K562 (cell line): ENCODE measurements around the gene CDCA7L. TPM values are rescaled to one million over a fixed set of nuclear protein-coding genes. Genes with fewer than 3 reads are reported as not detected.

Source experiments
- ATAC-seq: fragments of 200-7000 bp; cut with Tn5 transposase; 3 replicates; pipeline ENCODE4 v1.9.1; 2020; ENCODE audit warnings: moderate library complexity
- BruUV-seq: library from RNA; stranded (reverse); fragments of 400-500 nt; replicated peaks from 2 replicates; lab custom pipeline; 2021; lab: Mats Ljungman, UMichigan
- CTCF ChIA-PET: fragments of 300-600 bp; formaldehyde crosslinking; extraction: SDS; loops from one replicate; lab custom pipeline; 2021; ENCODE audit warnings: low intra/inter-chr PET ratio; lab: Yijun Ruan, JAX
- POLR2A ChIA-PET: fragments of 300-600, 350-650 bp; sonication (Branson Sonifier 250); formaldehyde crosslinking; extraction: SDS; loops from one replicate; lab custom pipeline; 2021; ENCODE audit warnings: antibody characterized with exemption, inconsistent platforms; lab: Yijun Ruan, JAX
- DNase-seq, 4 experiments: peaks; one replicate each; pipeline versions ENCODE4 v3.0.0 to v3.0.0-alpha.2; 2011 to 2018; ENCODE audit warnings: low spot score in 3 of 4, mixed read lengths in 3 of 4; ENCODE audit errors: extremely low read depth in 1 of 4
- FAIRE-seq: peaks from 2 replicates; lab custom pipeline; 2011; peaks lifted over from hg19 to GRCh38; lab: Jason Lieb, UNC
- H2AFZ ChIP-seq: 2 replicates; pipeline ENCODE4 v1.6.0; 2011; ENCODE audit warnings: low read depth, low read length, control low read depth, inconsistent platforms
- H3K27ac ChIP-seq: fragments of 200-600 bp; 3 replicates; pipeline ENCODE4 v1.8.0; 2011; ENCODE audit warnings: low read depth, mild to moderate bottlenecking, control low read depth, inconsistent platforms, low read length, moderate library complexity, mixed read lengths; ENCODE audit errors: extremely low read depth
- H3K27me3 ChIP-seq, 2 experiments: fragments of 300-600 bp in 1 of 2; 2 replicates in 1 of 2; 3 replicates in 1 of 2; pipeline versions ENCODE4 v1.6.0 to v1.8.0; 2011; ENCODE audit warnings: inconsistent platforms in 2 of 2, low read length in 2 of 2, mild to moderate bottlenecking in 1 of 2, mixed read lengths in 1 of 2, moderate library complexity in 1 of 2; ENCODE audit not compliant: control insufficient read depth in 2 of 2, insufficient read depth in 2 of 2
- H3K36me3 ChIP-seq: fragments of 300-600 bp; 3 replicates; pipeline ENCODE4 v1.8.0; 2011; ENCODE audit warnings: mild to moderate bottlenecking, low read length, inconsistent platforms; ENCODE audit not compliant: control insufficient read depth, insufficient read depth
- H3K4me1 ChIP-seq, 2 experiments: fragments of 200-600 bp in 1 of 2; replicated peaks in 1 of 2; 2 replicates in 1 of 2; 3 replicates in 1 of 2; pipeline versions ENCODE4 v1.5.1 to v1.8.0; 2011; ENCODE audit warnings: inconsistent platforms in 2 of 2, low read length in 2 of 2, mild to moderate bottlenecking in 1 of 2, mixed read lengths in 1 of 2, moderate library complexity in 1 of 2; ENCODE audit not compliant: control insufficient read depth in 2 of 2, insufficient read depth in 2 of 2
- H3K4me2 ChIP-seq: 2 replicates; pipeline ENCODE4 v1.6.1; 2011; ENCODE audit warnings: low read length, control low read depth, inconsistent platforms, mixed read lengths; ENCODE audit not compliant: insufficient read depth
- H3K4me3 ChIP-seq: fragments of 200-600 bp; sonication (generic), shearing (Covaris generic); 2 replicates; pipeline ENCODE4 v1.5.1; 2016; ENCODE audit warnings: control low read depth, inconsistent platforms
- H3K79me2 ChIP-seq: fragments of 200-600 bp; 3 replicates; pipeline ENCODE4 v1.8.0; 2011; ENCODE audit warnings: low read length, inconsistent platforms; ENCODE audit not compliant: control insufficient read depth, insufficient read depth
- H3K9ac ChIP-seq, 2 experiments: 2 replicates each; pipeline versions ENCODE4 v1.6.0 to v1.6.1; 2011; ENCODE audit warnings: low read depth in 2 of 2, low read length in 2 of 2, control low read depth in 1 of 2, inconsistent platforms in 1 of 2, mild to moderate bottlenecking in 1 of 2, mixed read lengths in 1 of 2; ENCODE audit not compliant: insufficient read depth in 1 of 2
- H3K9me1 ChIP-seq: one replicate; pipeline ENCODE4 v1.6.0; 2011; ENCODE audit warnings: inconsistent platforms, mild to moderate bottlenecking, low read length, moderate library complexity; ENCODE audit not compliant: control insufficient read depth, insufficient read depth
- H3K9me3 ChIP-seq: replicated peaks from 2 replicates; pipeline ENCODE4 v1.5.1; 2011; ENCODE audit warnings: low read depth, low read length, inconsistent platforms; ENCODE audit not compliant: control insufficient read depth, insufficient read depth
- H4K20me1 ChIP-seq: replicated peaks from 2 replicates; pipeline ENCODE4 v1.6.1; 2011; ENCODE audit warnings: low read length, inconsistent platforms, mixed read lengths; ENCODE audit not compliant: control insufficient read depth, insufficient read depth
- CBFB ChIP-seq: sonication (generic); formaldehyde crosslinking; IDR thresholded peaks from 2 replicates; pipeline ENCODE4 v1.4.0; 2020; ENCODE audit warnings: mild to moderate bottlenecking, missing genetic modification reagents
- CCNT2 ChIP-seq: IDR thresholded peaks from 2 replicates; pipeline ENCODE4 v1.6.1; 2011; ENCODE audit warnings: borderline replicate concordance, low read depth, mild to moderate bottlenecking, moderate library complexity, mixed read lengths, low read length; ENCODE audit not compliant: insufficient read length; ENCODE audit errors: extremely low read depth
- CREB1 ChIP-seq, 2 experiments: sonication (generic) in 1 of 2; formaldehyde crosslinking in 1 of 2; IDR thresholded peaks; 2 replicates each; pipeline versions ENCODE4 v1.6.1 to v1.8.0; 2012 to 2022; ENCODE audit warnings: inconsistent platforms in 1 of 2, mild to moderate bottlenecking in 1 of 2, missing genetic modification reagents in 1 of 2, moderate library complexity in 1 of 2
- JUNB ChIP-seq: fragments of 450-650 bp; formaldehyde crosslinking; conservative IDR thresholded peaks from 2 replicates; pipeline ENCODE4 v1.4.0; 2020; ENCODE audit warnings: mild to moderate bottlenecking
- L3MBTL2 ChIP-seq: fragments of 450-650 bp; IDR thresholded peaks from 2 replicates; pipeline ENCODE4 v1.6.1; 2016; ENCODE audit warnings: mild to moderate bottlenecking, moderate library complexity
- NFATC3 ChIP-seq: fragments of 450-650 bp; IDR thresholded peaks from 2 replicates; pipeline ENCODE4 v1.6.1; 2017; ENCODE audit warnings: mild to moderate bottlenecking
- TBP ChIP-seq: optimal IDR thresholded peaks from 2 replicates; pipeline ENCODE3; 2011; ENCODE audit warnings: low read depth, low read length, improper control_type of control experiment
- TCF7L2 ChIP-seq: fragments of 150-350 bp; IDR thresholded peaks from 2 replicates; pipeline ENCODE4 v1.6.1; 2016; ENCODE audit warnings: low read depth, mild to moderate bottlenecking, low read length, moderate library complexity
- TOE1 ChIP-seq, 2 experiments: fragments of 450-650 bp in 1 of 2; sonication (generic) in 1 of 2; formaldehyde crosslinking in 1 of 2; IDR thresholded peaks; 2 replicates each; pipeline versions ENCODE4 v1.7.1 to v1.8.0; 2016 to 2022; ENCODE audit warnings: borderline replicate concordance in 2 of 2, mild to moderate bottlenecking in 2 of 2, antibody characterized with exemption in 1 of 2, inconsistent platforms in 1 of 2, low read depth in 1 of 2, missing genetic modification reagents in 1 of 2, moderate library complexity in 1 of 2
- ZC3H8 ChIP-seq: fragments of 450-650 bp; IDR thresholded peaks from 2 replicates; pipeline ENCODE4 v1.6.1; 2017
- ZNF174 ChIP-seq: fragments of 250-450 bp; sonication (Bioruptor Pico); IDR thresholded peaks from 2 replicates; pipeline ENCODE4 v1.4.0; 2020; ENCODE audit warnings: mild to moderate bottlenecking
- WGBS: fragments of 100-300 bp; shearing (Covaris generic); methylation state at CpG from one replicate; pipeline ENCODE4 v1.1.6; 2016; ENCODE audit warnings: low coverage, mixed read lengths; ENCODE audit not compliant: insufficient coverage; ENCODE audit errors: missing lambda C conversion rate; 5-methylcytosine and 5-hydroxymethylcytosine counted together
- in situ Hi-C: fragments of 300-500 bp; cut with MboI; formaldehyde crosslinking; loops from 4 replicates; pipeline ENCODE4 v1.15.0; 2018; ENCODE audit warnings: inconsistent platforms, mixed read lengths
- intact Hi-C: fragments of 100-400 bp; cut with micrococcal nuclease; formaldehyde crosslinking; loops from 2 replicates; pipeline ENCODE4 v1.14.2; 2022
- polyA plus RNA-seq, 8 experiments: library from polyadenylated mRNA; depleted of rRNA in 4 of 8; stranded (reverse) in 5 of 8; unstranded in 3 of 8; fragments of >200 nt; fragmentation: Nextera tagmentation in 2 of 8; fragmentation: Illumina TruSeq in 1 of 8; extraction: Ambion mirVana in 2 of 8; extraction: Trizol in 1 of 8; gene quantifications; 2 replicates each; pipeline versions ENCODE4 v1.2.1 to v1.2.3, GENCODE V29; 2011 to 2014; ENCODE audit warnings: inconsistent platforms in 1 of 8, missing spikeins in 1 of 8
- total RNA-seq, 7 experiments: library from RNA; depleted of rRNA in 6 of 7; stranded (reverse); fragments of >200 nt in 6 of 7; fragmentation: Illumina TruSeq in 2 of 7; extraction: Trizol in 2 of 7; gene quantifications; 2 replicates each; pipeline versions ENCODE4 v1.2.1 to v1.2.3, GENCODE V29; 2011 to 2021; ENCODE audit warnings: low replicate concordance in 1 of 7
- TF ChIP-seq, protein P1 (sequence below): fragments of 450-650 bp; IDR thresholded peaks from 2 replicates; pipeline ENCODE4 v1.6.1; 2016; ENCODE audit warnings: mild to moderate bottlenecking
- TF ChIP-seq, protein P2 (sequence below): fragments of 250-450 bp; sonication (Bioruptor Pico); IDR thresholded peaks from 2 replicates; pipeline ENCODE4 v1.8.0; 2021; ENCODE audit warnings: mild to moderate bottlenecking, moderate library complexity
- TF ChIP-seq, protein P3 (sequence below): fragments of 200-800 bp; sonication (Bioruptor generic); IDR thresholded peaks from 2 replicates; pipeline ENCODE4 v1.6.1; 2017; ENCODE audit warnings: missing genetic modification characterization, missing compliant biosample characterization
- TF ChIP-seq, protein P4 (sequence below): IDR thresholded peaks from 2 replicates; pipeline ENCODE4 v1.6.1; 2011; ENCODE audit warnings: borderline replicate concordance, low read depth, mild to moderate bottlenecking, moderate library complexity, low read length; ENCODE audit not compliant: insufficient read depth, poor library complexity, severe bottlenecking

CDCA7L gene
- total and polyA plus RNA-seq, 9 of the 15 experiments (the other 6 are each of a cell fraction or from before 2014, with no cell fraction given) = 1.9 to 32.4 (median 3.1) TPM

DNA sequence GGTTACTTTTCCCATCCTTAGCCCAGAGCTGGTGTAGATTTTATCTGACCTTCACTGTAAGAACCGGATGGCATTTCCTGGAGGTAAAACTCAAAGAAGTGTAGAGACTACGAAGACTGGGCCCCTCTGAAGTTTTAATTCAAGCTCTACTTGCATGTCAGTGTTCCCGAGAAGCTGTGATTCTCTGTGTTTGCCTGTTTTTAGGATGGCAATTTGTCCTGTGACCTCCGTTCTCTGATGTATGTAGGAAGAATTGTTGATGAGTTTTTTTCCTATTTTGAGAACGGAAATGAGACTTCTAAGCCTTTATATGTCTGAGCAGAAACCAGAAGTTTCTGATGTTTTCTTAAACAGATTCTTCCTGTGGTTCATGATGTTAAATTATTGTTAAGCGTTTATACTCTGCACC, 94.1 kb downstream of the CDCA7L start:
- FAIRE-seq (no peak), ATAC-seq (no peak), DNase-seq (no peak)
- no peak overlapping the region for H3K4me2 ChIP-seq
- in situ Hi-C loops = no loop called here
- POLR2A ChIA-PET = no interaction called here
- no peak for TF ChIP-seq ZNF174
- TF ChIP-seq CREB1 (IDR thresholded peaks at IDR 0.05) = no peak
- TF ChIP-seq CREB1 (CRISPR knock-in tag; IDR thresholded peaks at IDR 0.05) = no peak
- no peak for TF ChIP-seq CCNT2
- no peak for TF ChIP-seq TCF7L2
- TF ChIP-seq, protein P1, sequence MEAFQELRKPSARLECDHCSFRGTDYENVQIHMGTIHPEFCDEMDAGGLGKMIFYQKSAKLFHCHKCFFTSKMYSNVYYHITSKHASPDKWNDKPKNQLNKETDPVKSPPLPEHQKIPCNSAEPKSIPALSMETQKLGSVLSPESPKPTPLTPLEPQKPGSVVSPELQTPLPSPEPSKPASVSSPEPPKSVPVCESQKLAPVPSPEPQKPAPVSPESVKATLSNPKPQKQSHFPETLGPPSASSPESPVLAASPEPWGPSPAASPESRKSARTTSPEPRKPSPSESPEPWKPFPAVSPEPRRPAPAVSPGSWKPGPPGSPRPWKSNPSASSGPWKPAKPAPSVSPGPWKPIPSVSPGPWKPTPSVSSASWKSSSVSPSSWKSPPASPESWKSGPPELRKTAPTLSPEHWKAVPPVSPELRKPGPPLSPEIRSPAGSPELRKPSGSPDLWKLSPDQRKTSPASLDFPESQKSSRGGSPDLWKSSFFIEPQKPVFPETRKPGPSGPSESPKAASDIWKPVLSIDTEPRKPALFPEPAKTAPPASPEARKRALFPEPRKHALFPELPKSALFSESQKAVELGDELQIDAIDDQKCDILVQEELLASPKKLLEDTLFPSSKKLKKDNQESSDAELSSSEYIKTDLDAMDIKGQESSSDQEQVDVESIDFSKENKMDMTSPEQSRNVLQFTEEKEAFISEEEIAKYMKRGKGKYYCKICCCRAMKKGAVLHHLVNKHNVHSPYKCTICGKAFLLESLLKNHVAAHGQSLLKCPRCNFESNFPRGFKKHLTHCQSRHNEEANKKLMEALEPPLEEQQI = no peak
- TF ChIP-seq, protein P2, sequence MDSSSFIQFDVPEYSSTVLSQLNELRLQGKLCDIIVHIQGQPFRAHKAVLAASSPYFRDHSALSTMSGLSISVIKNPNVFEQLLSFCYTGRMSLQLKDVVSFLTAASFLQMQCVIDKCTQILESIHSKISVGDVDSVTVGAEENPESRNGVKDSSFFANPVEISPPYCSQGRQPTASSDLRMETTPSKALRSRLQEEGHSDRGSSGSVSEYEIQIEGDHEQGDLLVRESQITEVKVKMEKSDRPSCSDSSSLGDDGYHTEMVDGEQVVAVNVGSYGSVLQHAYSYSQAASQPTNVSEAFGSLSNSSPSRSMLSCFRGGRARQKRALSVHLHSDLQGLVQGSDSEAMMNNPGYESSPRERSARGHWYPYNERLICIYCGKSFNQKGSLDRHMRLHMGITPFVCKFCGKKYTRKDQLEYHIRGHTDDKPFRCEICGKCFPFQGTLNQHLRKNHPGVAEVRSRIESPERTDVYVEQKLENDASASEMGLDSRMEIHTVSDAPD = no peak
- TF ChIP-seq, protein P3, sequence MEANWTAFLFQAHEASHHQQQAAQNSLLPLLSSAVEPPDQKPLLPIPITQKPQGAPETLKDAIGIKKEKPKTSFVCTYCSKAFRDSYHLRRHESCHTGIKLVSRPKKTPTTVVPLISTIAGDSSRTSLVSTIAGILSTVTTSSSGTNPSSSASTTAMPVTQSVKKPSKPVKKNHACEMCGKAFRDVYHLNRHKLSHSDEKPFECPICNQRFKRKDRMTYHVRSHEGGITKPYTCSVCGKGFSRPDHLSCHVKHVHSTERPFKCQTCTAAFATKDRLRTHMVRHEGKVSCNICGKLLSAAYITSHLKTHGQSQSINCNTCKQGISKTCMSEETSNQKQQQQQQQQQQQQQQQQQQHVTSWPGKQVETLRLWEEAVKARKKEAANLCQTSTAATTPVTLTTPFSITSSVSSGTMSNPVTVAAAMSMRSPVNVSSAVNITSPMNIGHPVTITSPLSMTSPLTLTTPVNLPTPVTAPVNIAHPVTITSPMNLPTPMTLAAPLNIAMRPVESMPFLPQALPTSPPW = no peak
- TF ChIP-seq CBFB (CRISPR knock-in tag) = no peak
- no peak for TF ChIP-seq JUNB (CRISPR knock-in tag)
- TF ChIP-seq L3MBTL2 = no peak
- TF ChIP-seq ZC3H8 = no peak
- no peak for TF ChIP-seq NFATC3
- no peak for TF ChIP-seq TBP
- TF ChIP-seq, protein P4, sequence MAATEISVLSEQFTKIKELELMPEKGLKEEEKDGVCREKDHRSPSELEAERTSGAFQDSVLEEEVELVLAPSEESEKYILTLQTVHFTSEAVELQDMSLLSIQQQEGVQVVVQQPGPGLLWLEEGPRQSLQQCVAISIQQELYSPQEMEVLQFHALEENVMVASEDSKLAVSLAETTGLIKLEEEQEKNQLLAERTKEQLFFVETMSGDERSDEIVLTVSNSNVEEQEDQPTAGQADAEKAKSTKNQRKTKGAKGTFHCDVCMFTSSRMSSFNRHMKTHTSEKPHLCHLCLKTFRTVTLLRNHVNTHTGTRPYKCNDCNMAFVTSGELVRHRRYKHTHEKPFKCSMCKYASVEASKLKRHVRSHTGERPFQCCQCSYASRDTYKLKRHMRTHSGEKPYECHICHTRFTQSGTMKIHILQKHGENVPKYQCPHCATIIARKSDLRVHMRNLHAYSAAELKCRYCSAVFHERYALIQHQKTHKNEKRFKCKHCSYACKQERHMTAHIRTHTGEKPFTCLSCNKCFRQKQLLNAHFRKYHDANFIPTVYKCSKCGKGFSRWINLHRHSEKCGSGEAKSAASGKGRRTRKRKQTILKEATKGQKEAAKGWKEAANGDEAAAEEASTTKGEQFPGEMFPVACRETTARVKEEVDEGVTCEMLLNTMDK = no peak
- no peak for TF ChIP-seq TOE1 (IDR thresholded peaks at IDR 0.05; ENCODE audit: borderline replicate concordance)
- no peak for TF ChIP-seq TOE1 (CRISPR knock-in tag; IDR thresholded peaks at IDR 0.05; ENCODE audit: borderline replicate concordance, low read depth)
- TF ChIP-seq, all 486 proteins: peak for 0
- Histone ChIP-seq H2AFZ (no peak overlapping the region), H3K36me3 (no peaks in the 10 kb centered on the region), H3K9ac (no peak overlapping the region), H3K27ac (no peak overlapping the region), H3K9me3 (no peaks in the 10 kb centered on the region), H3K79me2 (no peaks in the 10 kb centered on the region), H3K9me1 (no peaks in the 10 kb centered on the region), H3K4me3 (no peak overlapping the region), H3K4me1 (no peaks in the 10 kb centered on the region), H4K20me1 (no peaks in the 10 kb centered on the region), H3K27me3 (no peaks in the 10 kb centered on the region)
- WGBS = 0% methylated on average over 6 of the region's 6 CpGs
- BruUV-seq = no TSS peak
- intact Hi-C loops = no loop called here
- CTCF ChIA-PET = no interaction called here
